GM10248 (cell line): ENCODE measurements around the gene SETX.

Source experiments
- CTCF ChIA-PET: fragments of 300-600 bp; sonication (Branson Sonifier 250); formaldehyde crosslinking; extraction: SDS; loops from one replicate; lab custom pipeline; 2021; ENCODE audit warnings: antibody characterized with exemption; lab: Yijun Ruan, JAX
- POLR2A ChIA-PET: fragments of 350-650 bp; sonication (Branson Sonifier 250); formaldehyde crosslinking; extraction: SDS; loops from one replicate; lab custom pipeline; 2020; ENCODE audit warnings: antibody characterized with exemption; lab: Yijun Ruan, JAX
- DNase-seq: peaks from one replicate; pipeline ENCODE4 v3.0.0; 2012; ENCODE audit errors: extremely low spot score
- TF ChIP-seq, protein P1 (sequence below): IDR thresholded peaks from 2 replicates; pipeline ENCODE4 v1.5.1; 2012; ENCODE audit warnings: mild to moderate bottlenecking, low read depth; ENCODE audit errors: extremely low read depth, missing control alignments, control extremely low read depth

SETX gene

DNA sequence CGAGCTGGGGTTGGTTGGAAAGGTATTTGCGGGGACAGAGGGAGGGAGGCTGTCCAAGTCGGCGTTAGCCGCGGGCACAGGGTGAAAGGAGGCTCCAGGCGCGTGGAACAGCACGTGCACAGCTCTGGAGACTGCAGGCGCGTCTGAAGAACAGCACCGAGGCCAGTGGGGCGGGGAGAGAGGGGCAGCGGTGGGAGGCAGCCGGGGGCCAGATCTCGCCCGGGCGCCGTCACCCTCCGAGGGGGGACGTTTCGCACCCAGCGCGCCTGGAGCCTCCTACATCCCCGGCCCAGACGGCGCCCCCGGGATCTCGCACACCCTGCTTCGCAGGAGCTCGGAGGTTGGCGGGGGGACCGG is 113.3 kb downstream of the SETX start:
- CTCF ChIA-PET, result interaction anchor here (0.8 to 10.0 kb wide), 6 partner anchors 11 to 480 kb away, joined by 3 to 154 read pairs (median 4); no protein-coding TSS in a partner anchor
- no peak for DNase-seq
- POLR2A ChIA-PET, result no interaction called here
- TF ChIP-seq, protein P1, sequence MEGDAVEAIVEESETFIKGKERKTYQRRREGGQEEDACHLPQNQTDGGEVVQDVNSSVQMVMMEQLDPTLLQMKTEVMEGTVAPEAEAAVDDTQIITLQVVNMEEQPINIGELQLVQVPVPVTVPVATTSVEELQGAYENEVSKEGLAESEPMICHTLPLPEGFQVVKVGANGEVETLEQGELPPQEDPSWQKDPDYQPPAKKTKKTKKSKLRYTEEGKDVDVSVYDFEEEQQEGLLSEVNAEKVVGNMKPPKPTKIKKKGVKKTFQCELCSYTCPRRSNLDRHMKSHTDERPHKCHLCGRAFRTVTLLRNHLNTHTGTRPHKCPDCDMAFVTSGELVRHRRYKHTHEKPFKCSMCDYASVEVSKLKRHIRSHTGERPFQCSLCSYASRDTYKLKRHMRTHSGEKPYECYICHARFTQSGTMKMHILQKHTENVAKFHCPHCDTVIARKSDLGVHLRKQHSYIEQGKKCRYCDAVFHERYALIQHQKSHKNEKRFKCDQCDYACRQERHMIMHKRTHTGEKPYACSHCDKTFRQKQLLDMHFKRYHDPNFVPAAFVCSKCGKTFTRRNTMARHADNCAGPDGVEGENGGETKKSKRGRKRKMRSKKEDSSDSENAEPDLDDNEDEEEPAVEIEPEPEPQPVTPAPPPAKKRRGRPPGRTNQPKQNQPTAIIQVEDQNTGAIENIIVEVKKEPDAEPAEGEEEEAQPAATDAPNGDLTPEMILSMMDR, result no peak

DNA sequence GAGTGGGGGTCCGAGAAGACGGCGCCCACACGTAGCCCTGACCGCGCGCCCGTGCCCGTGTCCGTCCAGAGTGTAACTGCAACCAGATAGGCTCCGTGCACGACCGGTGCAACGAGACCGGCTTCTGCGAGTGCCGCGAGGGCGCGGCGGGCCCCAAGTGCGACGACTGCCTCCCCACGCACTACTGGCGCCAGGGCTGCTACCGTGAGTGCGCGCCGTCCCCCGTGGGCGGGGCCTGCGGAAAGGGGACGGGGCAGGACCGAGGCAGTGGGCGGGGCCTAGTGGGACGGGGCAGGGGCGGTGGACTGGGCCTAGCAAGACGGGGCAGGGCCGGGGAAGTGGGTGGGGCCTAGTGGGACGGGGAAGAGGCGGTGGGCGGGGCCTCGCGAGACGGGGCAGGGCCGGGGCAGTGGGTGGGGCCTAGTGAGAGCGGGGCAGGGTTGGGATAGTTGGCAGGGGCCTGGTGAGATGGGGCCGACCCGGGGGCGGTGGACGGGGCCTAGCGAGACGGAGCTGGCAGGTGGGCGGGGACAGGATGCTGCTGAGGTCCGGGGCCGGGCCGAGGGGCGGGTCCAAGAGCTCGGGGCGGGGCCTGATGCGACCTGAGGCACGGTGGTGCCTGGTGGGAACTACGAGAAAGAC is 113.8 kb downstream of the SETX start:
- CTCF ChIA-PET, result interaction anchor here (0.8 to 10.0 kb wide), 8 partner anchors 11 to 496 kb away, joined by 3 to 154 read pairs (median 4); no protein-coding TSS in a partner anchor
- POLR2A ChIA-PET, result no interaction called here
- peak; percentile 99 for DNase-seq
- TF ChIP-seq, protein P1, result no peak

DNA sequence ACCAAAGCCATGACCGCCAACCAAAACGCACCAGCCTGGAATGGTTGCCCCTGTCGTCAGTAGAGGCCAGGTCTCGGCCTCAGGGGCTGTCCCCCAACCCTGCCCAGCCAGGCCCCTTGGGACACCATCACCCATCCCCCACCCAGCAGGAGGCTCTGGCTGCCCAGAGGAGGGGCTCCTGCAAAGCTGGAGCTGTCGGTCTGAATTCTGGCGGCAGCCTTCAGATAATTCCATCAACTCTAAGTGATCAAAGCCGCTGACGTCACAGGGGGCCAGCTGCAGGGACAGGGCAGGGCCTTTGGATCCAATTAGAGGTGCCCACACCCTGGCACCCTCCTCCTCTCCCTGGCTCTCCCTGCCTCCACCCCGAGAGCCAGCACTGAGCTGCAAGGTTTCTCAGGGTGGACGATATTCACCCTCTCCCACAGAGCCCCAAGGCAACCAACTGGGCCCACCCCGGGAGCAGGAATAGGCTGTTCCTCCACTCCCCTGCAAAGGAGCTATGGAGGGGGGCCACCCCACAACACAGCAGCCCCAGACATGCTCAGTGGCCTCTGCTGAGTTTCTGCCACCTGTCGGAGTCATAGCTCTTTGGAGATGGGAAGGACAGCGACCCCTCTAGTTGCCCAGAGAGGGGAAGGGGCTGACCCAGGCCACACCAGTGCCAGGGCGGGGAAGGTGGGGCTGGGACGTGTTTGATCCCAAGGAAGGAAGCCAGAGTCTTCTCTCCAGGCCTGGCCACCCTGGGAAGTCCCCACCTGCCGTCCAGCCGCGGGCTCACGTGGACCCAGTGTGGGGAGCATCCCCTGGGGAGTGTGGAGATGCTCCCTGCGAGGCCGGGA is 114.6 kb downstream of the SETX start:
- ChIA-PET POLR2A (no interaction called here), CTCF (interaction anchor here (1.0 to 10.0 kb wide), 10 partner anchors 9 to 495 kb away, joined by 3 to 154 read pairs (median 4); no protein-coding TSS in a partner anchor)
- DNase-seq, result no peak
- TF ChIP-seq, protein P1, result no peak

DNA sequence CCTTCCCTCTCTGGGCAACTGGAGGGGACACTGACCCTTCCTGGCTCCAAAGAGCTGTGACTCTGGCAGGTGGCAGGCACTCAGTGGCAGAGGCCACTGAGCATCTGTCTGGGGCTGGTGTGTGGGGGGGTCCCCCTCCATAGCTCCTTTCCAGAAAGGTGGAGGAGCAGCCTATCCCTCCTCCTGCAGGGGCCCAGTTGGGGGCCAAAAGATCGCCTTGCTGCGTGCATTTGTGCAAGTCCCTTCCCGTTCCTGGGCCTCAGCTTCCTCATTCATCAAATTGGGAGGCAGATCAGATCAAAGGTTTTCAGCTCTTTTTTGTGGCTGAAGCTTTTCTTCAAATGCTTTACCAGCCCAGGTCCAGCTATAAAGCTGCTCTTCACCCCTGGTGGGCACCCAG is 115.3 kb downstream of the SETX start:
- no peak for DNase-seq
- CTCF ChIA-PET, result interaction anchor here (1.0 to 10.0 kb wide), 9 partner anchors 10 to 495 kb away, joined by 3 to 154 read pairs (median 6); no protein-coding TSS in a partner anchor
- POLR2A ChIA-PET, result no interaction called here
- TF ChIP-seq, protein P1, result no peak

DNA sequence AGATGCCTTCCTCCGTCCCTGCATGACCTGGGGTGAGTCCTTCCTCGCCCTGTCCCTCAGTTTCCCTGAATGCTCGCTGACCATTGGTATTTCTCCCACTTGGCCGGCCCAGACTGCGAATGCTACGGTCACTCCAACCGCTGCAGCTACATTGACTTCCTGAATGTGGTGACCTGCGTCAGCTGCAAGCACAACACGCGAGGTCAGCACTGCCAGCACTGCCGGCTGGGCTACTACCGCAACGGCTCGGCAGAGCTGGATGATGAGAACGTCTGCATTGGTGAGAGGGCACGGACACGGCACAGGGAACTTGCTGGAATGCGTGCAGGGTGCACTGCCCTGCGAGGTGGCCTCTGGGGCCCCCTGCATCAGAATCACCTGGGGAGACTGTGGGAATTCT is 115.8 kb downstream of the SETX start:
- DNase-seq, result no peak
- POLR2A ChIA-PET, result no interaction called here

More for the DNA sequence above, 115.8 kb downstream of the SETX start:
- CTCF ChIA-PET, result interaction anchor here (1.0 to 10.0 kb wide), 10 partner anchors 9 to 478 kb away, joined by 3 to 154 read pairs (median 6); no protein-coding TSS in a partner anchor
- TF ChIP-seq, protein P1, result no peak
